ENCODE data around the gene KCNK7.

- TF ChIP-seq CTCF (conservative IDR thresholded peaks at IDR 0.05; ENCODE audit: low read depth in 2 of 2) (peak; percentile 49 to 67), EZH2 (IDR thresholded peaks at IDR 0.05; ENCODE audit: low read depth, unreplicated experiment) (no peak)
Measured at GRCh38 chr11:65637794-65638419, 42.3 kb upstream of the KCNK7 start, which contains the start of gene SIPA1.

All from GM23338 (cell line).